Fibroblast of mammary gland (primary cell): ENCODE data around the gene NDC1.

Experiments
- DNase-seq: peaks from one replicate; pipeline ENCODE4 v3.0.0-alpha.2; 2010; ENCODE audit warnings: low read depth
- H3K4me3 ChIP-seq: 2 replicates; pipeline ENCODE4 v1.5.1; 2011; ENCODE audit warnings: low read depth, mild to moderate bottlenecking, low read length, moderate library complexity; ENCODE audit not compliant: control insufficient read depth
- CTCF ChIP-seq: conservative IDR thresholded peaks from 2 replicates; pipeline ENCODE4 v1.5.1; 2011; ENCODE audit warnings: low read depth, low read length, inconsistent platforms; ENCODE audit not compliant: control insufficient read depth, insufficient read depth

NDC1 gene

GRCh38 chr1:53810007-53810406, 28.1 kb downstream of the NDC1 start:
- no peak for DNase-seq
- TF ChIP-seq CTCF, result no peak
- H3K4me3 ChIP-seq, result no peak overlapping the region

- peak; percentile 16 for DNase-seq
- no peak overlapping the region for H3K4me3 ChIP-seq
- no peak for TF ChIP-seq CTCF
These were observed 30.2 kb downstream of the NDC1 start for GRCh38 chr1:53807916-53808315.

GRCh38 chr1:53804791-53805505, 33.1 kb downstream of the NDC1 start:
- peak; percentile 10 for DNase-seq
- TF ChIP-seq CTCF, result no peak
- no peak overlapping the region for H3K4me3 ChIP-seq

GRCh38 chr1:53804181-53804580, 33.9 kb downstream of the NDC1 start:
- DNase-seq, result no peak
- no peak overlapping the region for H3K4me3 ChIP-seq
- TF ChIP-seq CTCF, result no peak

GRCh38 chr1:53800621-53801020, 37.5 kb downstream of the NDC1 start:
- no peak for DNase-seq
- H3K4me3 ChIP-seq, result no peak overlapping the region
- TF ChIP-seq CTCF, result no peak

- no peak for DNase-seq
- TF ChIP-seq CTCF, result no peak
- H3K4me3 ChIP-seq, result no peak overlapping the region
These were observed 39.0 kb downstream of the NDC1 start for GRCh38 chr1:53799141-53799540.

- DNase-seq, result no peak
- no peak for TF ChIP-seq CTCF
- no peak overlapping the region for H3K4me3 ChIP-seq
These were observed 45.3 kb downstream of the NDC1 start for GRCh38 chr1:53792806-53793205.
